Measurements from ENCODE around the gene PMIS2.

DNA sequence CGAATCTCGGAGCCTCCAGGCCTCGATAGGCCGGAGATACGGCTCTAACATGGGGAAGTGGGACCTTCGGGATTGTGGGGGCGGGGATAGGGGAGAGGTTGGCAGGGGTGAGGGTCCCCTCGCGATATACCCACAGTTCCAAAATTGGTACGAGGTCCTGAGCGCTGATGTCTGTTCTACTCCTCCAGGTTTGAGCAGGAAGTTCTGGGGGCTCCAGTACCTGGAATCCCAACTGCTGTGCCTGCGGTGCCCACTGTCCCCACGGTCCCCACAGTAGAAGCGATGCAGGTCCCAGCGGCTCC is 43.3 kb downstream of the PMIS2 start:
- no peak for TF ChIP-seq CTCF (IDR thresholded peaks at IDR 0.05; ENCODE audit: low read length)
- no peak for TF ChIP-seq EZH2 (IDR thresholded peaks at IDR 0.05; ENCODE audit: borderline replicate concordance, low read length)

All from OCI-LY1 (cell line).